SU-DHL-6 (cell line): ENCODE measurements around the gene NYNRIN.
"Not testable (repeated sequence)": the region's sequence is repeated elsewhere in the genome, so short reads cannot be mapped to it uniquely, and the experiment has no call there.

Source experiments
- H2AFZ ChIP-seq: fragments of 200-600 bp; sonication (generic); 2 replicates; pipeline ENCODE4 v1.6.1; 2014; ENCODE audit warnings: low read depth, mild to moderate bottlenecking, moderate library complexity, mixed read lengths, antibody characterized with exemption, low read length; ENCODE audit not compliant: severe bottlenecking
- H3F3A ChIP-seq: fragments of 200-600 bp; shearing (Covaris generic); 2 replicates; pipeline ENCODE4 v1.6.0; 2016; ENCODE audit warnings: antibody characterized with exemption, mild to moderate bottlenecking; ENCODE audit not compliant: insufficient read depth
- H3K27ac ChIP-seq: fragments of 200-600 bp; sonication (generic); 2 replicates; pipeline ENCODE4 v1.5.1; 2016; ENCODE audit warnings: low read depth, mild to moderate bottlenecking, low read length, moderate library complexity, mixed read lengths
- H3K27me3 ChIP-seq: fragments of 200-600 bp; sonication (generic), shearing (Covaris generic); 2 replicates; pipeline ENCODE4 v1.6.0; 2014; ENCODE audit warnings: mild to moderate bottlenecking, low read length
- H3K36me3 ChIP-seq: fragments of 200-600 bp; sonication (generic); 2 replicates; pipeline ENCODE4 v1.6.1; 2014; ENCODE audit warnings: mild to moderate bottlenecking, low read length, mixed read lengths
- H3K4me2 ChIP-seq: fragments of 300-600, 200-600 bp; shearing (Covaris generic), sonication (generic); 2 replicates; pipeline ENCODE4 v1.6.0; 2014; ENCODE audit warnings: low read length, low read depth, mild to moderate bottlenecking; ENCODE audit not compliant: poor library complexity, severe bottlenecking
- H3K4me3 ChIP-seq: fragments of 200-600 bp; sonication (generic); 2 replicates; pipeline ENCODE4 v1.5.1; 2014; ENCODE audit warnings: antibody characterized with exemption, low read length, mild to moderate bottlenecking, mixed read lengths; ENCODE audit not compliant: insufficient read depth, poor library complexity, severe bottlenecking
- H3K79me2 ChIP-seq: fragments of 200-600 bp; sonication (generic); 2 replicates; pipeline ENCODE4 v1.6.1; 2014; ENCODE audit warnings: mild to moderate bottlenecking, low read length, moderate library complexity; ENCODE audit not compliant: insufficient read depth
- H3K9ac ChIP-seq: fragments of 200-600 bp; sonication (generic); 2 replicates; pipeline ENCODE4 v1.7.0; 2014; ENCODE audit warnings: mild to moderate bottlenecking, low read length
- H3K9me2 ChIP-seq: fragments of 200-600 bp; sonication (generic); replicated peaks from 2 replicates; pipeline ENCODE4 v1.6.1; 2014; ENCODE audit warnings: low read length; ENCODE audit not compliant: insufficient read depth
- H3K9me3 ChIP-seq: fragments of 200-600 bp; sonication (generic); 2 replicates; pipeline ENCODE4 v1.6.1; 2014; ENCODE audit warnings: low read length, mixed read lengths; ENCODE audit not compliant: insufficient read depth
- H4K20me1 ChIP-seq: fragments of 200-600 bp; sonication (generic); 2 replicates; pipeline ENCODE4 v1.6.1; 2014; ENCODE audit warnings: low read depth, mild to moderate bottlenecking, antibody characterized with exemption, low read length, moderate library complexity, mixed read lengths
- CTCF ChIP-seq: fragments of 200-600 bp; sonication (generic); IDR thresholded peaks from one replicate; pipeline ENCODE4 v1.5.1; 2017; ENCODE audit warnings: antibody characterized with exemption, mild to moderate bottlenecking, low read length, moderate library complexity; ENCODE audit not compliant: insufficient read depth, poor library complexity, severe bottlenecking
- EZH2phosphoT487 ChIP-seq: fragments of 200-600 bp; sonication (generic), shearing (Covaris generic); conservative IDR thresholded peaks from 2 replicates; pipeline ENCODE4 v1.6.1; 2018; ENCODE audit warnings: mild to moderate bottlenecking, antibody characterized with exemption, low read length, moderate library complexity, mixed read lengths

The NYNRIN gene

GRCh38 chr14:24353559-24354481 lies 45.0 kb upstream of the NYNRIN start:
- no peak overlapping the region for H3K9ac ChIP-seq
- no peaks in the 10 kb centered on the region for H3K79me2 ChIP-seq
- no peak overlapping the region for H3K4me2 ChIP-seq
- H4K20me1 ChIP-seq, result no peaks in the 10 kb centered on the region
- H3K27ac ChIP-seq, result no peak overlapping the region
- no peaks in the 10 kb centered on the region for H3K36me3 ChIP-seq
- H3K4me3 ChIP-seq, result no peak overlapping the region
- no peaks in the 10 kb centered on the region for H3F3A ChIP-seq
- H2AFZ ChIP-seq, result no peak overlapping the region
- no peaks in the 10 kb centered on the region for H3K9me3 ChIP-seq
- no peaks in the 10 kb centered on the region for H3K9me2 ChIP-seq
- H3K27me3 ChIP-seq, result no peaks in the 10 kb centered on the region
- TF ChIP-seq EZH2phosphoT487, result no peak
- TF ChIP-seq CTCF, result no peak

DNA sequence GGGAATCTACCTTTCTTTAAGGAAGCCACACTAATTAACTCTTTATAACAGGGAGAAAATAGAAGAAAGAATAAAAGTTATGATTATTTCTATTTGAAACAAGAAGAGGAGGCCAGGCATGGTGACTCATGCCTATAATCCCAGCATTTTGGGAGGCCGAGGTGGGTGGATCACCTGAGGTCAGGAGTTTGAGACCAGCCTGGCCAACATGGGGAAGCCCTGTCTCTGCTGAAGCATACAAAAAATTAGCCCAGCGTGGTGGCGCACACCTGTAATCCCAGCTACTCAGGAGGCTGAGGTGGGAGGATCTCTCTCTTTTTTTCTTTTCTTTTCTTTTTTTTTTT lies 44.3 kb upstream of the NYNRIN start:
- H3K9me2 ChIP-seq, H3K9me3 ChIP-seq, H3K36me3 ChIP-seq, H3F3A ChIP-seq, H3K27ac ChIP-seq, H2AFZ ChIP-seq, H3K79me2 ChIP-seq, H3K9ac ChIP-seq, H3K4me3 ChIP-seq, H3K4me2 ChIP-seq, H4K20me1 ChIP-seq, H3K27me3 ChIP-seq: not testable (repeated sequence)

GRCh38 chr14:24355009-24355408 lies 43.8 kb upstream of the NYNRIN start:
- no peaks in the 10 kb centered on the region for H3K27me3 ChIP-seq
- H3K4me3 ChIP-seq, result no peak overlapping the region
- H3K9me2 ChIP-seq, result no peaks in the 10 kb centered on the region
- H3K4me2 ChIP-seq, result no peak overlapping the region
- TF ChIP-seq EZH2phosphoT487 (no peak), CTCF (no peak)
- H3F3A ChIP-seq, result no peaks in the 10 kb centered on the region
- H3K9me3 ChIP-seq, result no peaks in the 10 kb centered on the region
- no peak overlapping the region for H3K27ac ChIP-seq
- no peak overlapping the region for H3K9ac ChIP-seq
- H4K20me1 ChIP-seq, result no peaks in the 10 kb centered on the region
- H3K79me2 ChIP-seq, result no peaks in the 10 kb centered on the region
- H3K36me3 ChIP-seq, result no peaks in the 10 kb centered on the region
- no peak overlapping the region for H2AFZ ChIP-seq

- H3K27me3 ChIP-seq, result no peaks in the 10 kb centered on the region
- no peaks in the 10 kb centered on the region for H3K9me2 ChIP-seq
- H3K4me3 ChIP-seq, result no peak overlapping the region
- H3K79me2 ChIP-seq, result no peaks in the 10 kb centered on the region
- no peak overlapping the region for H3K27ac ChIP-seq
- H3K36me3 ChIP-seq, result no peaks in the 10 kb centered on the region
- no peaks in the 10 kb centered on the region for H4K20me1 ChIP-seq
- H2AFZ ChIP-seq, result no peak overlapping the region
- TF ChIP-seq EZH2phosphoT487, result no peak
- TF ChIP-seq CTCF, result no peak
- no peak overlapping the region for H3K9ac ChIP-seq
- H3F3A ChIP-seq, result no peaks in the 10 kb centered on the region
- no peaks in the 10 kb centered on the region for H3K9me3 ChIP-seq
- H3K4me2 ChIP-seq, result no peak overlapping the region
These were observed 42.6 kb upstream of the NYNRIN start for GRCh38 chr14:24356208-24356607.
